GM21825 (cell line): ENCODE measurements around the gene SEC16B.
"Not testable (repeated sequence)": the region's sequence is repeated elsewhere in the genome, so short reads cannot be mapped to it uniquely, and the experiment has no call there.

ENCODE experiments used
- ATAC-seq: cut with Tn5 transposase; IDR thresholded peaks from one replicate; pipeline ENCODE4 v1.9.1; 2021; ENCODE audit warnings: mild to moderate bottlenecking, moderate library complexity; ENCODE audit not compliant: unreplicated experiment

SEC16B gene, protein sequence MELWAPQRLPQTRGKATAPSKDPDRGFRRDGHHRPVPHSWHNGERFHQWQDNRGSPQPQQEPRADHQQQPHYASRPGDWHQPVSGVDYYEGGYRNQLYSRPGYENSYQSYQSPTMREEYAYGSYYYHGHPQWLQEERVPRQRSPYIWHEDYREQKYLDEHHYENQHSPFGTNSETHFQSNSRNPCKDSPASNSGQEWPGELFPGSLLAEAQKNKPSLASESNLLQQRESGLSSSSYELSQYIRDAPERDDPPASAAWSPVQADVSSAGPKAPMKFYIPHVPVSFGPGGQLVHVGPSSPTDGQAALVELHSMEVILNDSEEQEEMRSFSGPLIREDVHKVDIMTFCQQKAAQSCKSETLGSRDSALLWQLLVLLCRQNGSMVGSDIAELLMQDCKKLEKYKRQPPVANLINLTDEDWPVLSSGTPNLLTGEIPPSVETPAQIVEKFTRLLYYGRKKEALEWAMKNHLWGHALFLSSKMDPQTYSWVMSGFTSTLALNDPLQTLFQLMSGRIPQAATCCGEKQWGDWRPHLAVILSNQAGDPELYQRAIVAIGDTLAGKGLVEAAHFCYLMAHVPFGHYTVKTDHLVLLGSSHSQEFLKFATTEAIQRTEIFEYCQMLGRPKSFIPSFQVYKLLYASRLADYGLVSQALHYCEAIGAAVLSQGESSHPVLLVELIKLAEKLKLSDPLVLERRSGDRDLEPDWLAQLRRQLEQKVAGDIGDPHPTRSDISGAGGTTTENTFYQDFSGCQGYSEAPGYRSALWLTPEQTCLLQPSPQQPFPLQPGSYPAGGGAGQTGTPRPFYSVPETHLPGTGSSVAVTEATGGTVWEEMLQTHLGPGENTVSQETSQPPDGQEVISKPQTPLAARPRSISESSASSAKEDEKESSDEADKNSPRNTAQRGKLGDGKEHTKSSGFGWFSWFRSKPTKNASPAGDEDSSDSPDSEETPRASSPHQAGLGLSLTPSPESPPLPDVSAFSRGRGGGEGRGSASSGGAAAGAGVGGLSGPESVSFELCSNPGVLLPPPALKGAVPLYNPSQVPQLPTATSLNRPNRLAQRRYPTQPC

DNA sequence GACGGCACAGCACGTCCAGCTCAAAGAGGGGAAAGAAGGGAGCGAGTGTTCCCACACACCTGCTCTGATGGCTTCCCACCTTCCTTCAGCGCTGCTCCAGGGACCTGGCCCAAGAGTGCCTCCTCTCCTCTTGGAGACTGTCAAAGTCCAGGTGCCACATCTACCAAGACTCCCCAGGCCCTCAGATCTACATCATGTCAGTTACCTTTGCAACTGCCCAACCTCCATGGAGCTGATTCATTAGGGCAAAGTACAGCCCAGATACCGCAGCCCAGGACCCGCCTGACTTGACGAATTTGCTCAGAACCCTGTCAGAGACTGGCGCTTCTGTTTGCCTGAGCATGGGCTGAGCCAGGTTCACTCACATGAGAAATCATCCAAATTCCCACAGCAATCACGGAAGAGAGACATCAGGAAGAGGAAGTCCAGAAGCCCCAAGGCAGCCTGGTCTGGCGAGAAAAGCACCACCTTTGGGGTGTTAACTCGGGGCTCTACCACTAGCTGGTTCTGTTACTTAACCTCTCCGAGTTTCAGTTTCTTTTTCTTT lies at the start of gene SEC16B:
TSS of gene SEC16B (minus strand) at position 234 of the 547 bp plus-strand sequence. CDS start 2,077 bp downstream, outside the sequence.
- no peak for ATAC-seq

DNA sequence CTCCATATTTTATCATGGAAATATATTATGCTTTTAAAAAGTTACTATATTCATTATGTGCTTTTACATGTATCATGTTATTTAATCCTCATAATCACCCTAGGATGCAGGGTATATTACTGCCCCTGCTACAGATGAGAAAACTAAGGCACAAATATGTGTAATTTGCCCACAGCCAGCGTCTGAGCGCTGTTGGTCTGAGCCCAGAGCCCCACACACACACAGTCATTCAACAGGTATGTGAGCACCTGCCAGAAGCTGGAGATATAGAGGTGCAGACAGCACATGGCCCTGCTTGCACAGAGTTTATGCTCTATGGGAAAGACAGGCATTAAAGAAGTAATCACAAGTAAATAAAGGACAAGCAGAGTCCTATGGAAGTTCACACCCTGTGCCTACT lies 49.8 kb upstream of the SEC16B start:
- no peak for ATAC-seq

DNA sequence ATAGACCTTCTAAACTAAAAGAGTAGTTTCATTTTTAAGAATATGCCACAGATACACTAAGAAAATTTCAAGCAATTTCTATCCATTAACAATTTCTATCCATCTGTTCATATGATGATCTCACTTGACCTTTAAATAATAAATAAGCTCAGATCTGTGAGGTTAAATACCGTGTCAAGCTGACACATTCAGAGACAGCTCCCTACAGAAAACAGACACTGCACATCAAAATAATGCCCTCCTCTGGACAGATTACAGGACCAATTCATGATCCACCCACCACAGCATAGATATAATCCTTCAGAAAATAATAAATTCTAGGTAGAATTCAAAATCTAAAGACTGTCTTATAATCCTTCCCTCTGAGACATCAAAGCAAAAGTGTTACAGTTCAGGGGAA lies 49.4 kb upstream of the SEC16B start:
- ATAC-seq, result no peak

DNA sequence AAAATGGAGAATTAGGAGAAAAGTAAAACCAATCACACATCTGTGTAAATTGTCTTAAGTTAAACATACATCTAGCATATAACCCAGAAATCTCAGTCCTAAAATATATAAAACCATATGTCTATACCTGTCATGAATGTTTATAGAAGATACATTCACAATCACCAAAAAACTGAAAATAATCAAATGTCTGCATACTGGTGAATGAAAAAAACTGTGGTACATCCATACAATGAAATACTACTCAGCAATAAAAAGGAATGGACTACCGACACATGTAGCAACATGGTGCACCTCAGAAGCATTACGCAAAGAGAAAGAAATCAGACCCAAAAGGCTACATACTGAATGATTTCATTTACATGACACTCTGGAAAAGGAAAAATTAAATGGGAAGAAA lies 47.7 kb upstream of the SEC16B start:
- ATAC-seq, result no peak

DNA sequence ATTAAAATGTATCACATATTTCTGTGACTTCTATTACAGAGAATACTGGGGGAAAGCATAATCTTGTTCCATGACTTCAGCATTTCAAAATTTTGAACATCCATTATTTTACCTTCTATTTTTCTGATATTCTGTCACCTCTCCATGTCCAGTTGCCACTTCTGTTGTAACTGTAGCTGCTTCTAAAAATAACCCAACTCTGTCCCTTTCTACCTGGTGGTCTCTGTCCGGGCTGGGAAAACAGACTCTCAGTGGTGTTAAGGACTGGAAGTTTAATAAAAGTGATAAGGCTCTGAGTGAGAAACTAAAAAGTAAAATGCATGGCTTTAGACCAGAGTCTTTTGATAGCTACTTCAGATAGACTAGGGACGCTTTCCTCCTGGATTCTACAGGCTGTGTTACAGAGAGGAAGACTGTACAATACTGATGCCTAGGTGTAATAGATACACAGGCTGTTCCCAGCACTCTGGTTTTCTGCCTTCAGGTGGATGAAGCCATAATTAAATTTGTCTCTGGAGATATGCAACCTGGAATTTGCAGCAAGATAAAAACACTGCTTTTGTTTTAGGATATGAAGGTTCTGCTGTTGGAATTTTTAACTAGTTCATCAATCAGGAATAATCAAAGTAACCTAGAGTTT lies 42.1 kb upstream of the SEC16B start:
- no peak for ATAC-seq

DNA sequence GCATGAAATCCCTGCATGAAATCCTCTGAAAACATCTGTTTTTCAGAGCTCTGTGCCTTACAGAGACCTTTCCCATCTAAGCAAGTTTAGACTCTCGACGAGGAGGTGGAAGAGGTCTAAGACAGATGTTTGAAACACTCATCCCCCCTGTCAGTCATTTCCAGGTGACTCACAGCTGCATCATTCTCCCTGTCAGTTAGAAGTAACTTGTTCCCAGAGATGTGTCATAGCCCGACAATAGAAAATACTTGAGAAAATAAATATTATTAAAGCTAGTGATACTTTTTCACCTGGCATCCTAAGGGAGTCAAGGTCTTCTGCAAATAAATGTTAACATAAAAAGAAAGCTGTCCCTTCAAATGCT lies 41.6 kb upstream of the SEC16B start:
- ATAC-seq, result no peak

DNA sequence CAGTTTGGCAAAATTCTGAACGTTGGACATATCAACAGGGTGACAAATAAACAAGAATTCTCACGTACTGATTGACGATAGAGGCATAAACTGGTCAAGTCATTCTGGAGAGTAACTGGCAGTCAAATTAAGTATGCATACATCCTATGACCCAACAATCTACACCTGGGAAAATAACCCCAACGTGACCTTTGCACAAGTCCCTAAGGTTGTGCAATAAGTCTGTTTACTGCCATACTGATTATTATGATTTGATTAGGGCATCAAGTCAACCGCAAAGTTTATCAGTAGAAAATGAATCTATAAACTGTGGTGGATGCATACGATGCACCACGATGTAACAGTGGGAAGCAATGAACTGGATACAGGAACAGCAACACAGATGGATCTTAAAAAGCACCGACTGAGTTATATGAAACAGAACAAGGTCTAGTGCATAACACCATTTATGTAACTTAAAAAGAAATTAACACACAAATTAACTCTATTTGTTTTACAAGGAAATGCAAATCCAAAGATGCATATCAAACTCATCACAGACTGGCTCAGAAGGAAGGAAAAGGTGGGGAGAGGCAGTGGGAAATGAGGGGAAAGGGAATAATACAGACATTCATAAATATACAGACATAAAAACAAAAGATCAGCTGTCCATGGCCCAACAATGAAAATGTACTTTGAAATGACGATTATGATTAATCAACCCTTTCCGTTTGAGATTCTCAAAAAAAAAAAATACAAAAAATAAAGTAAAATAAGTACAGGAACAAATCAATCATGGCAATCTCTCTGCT lies 41.0 kb upstream of the SEC16B start:
- no peak for ATAC-seq

DNA sequence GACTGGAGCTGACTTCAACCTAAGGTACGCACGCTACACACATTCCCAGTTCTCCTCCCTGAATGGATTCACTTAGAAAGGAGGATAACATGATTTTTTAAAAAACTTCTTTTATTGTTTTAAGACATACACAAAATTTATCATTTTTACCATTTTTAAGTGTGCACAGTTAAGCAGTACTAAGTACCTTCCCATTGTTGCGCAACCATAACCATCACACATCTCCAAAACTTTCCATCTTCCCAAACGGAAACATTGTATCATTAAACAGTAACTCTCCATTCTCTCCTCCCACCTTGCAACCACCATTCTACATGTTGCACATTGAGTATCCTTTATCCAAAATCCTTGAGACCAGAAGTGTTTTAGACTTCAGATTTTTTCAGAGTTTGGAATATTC lies 36.2 kb upstream of the SEC16B start:
- no peak for ATAC-seq

DNA sequence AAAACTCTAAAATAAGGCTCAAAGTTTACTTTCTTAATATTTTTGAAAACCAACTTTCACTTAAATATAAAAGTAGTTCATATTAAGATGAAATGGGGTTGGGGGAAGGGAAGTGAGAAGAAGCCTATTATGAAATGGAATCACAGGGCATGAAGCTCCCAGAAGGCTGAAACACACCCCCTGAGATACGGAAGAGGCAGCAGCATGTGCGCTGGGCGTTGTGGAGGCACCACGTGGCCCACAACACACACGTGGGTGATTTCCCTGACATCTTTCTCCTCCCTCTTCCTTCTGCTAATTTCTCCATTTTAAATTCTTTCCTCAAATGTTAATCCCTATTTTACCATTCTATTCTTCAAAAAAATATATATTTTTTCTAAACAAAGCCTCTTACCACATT lies 35.6 kb upstream of the SEC16B start:
- ATAC-seq, result no peak

DNA sequence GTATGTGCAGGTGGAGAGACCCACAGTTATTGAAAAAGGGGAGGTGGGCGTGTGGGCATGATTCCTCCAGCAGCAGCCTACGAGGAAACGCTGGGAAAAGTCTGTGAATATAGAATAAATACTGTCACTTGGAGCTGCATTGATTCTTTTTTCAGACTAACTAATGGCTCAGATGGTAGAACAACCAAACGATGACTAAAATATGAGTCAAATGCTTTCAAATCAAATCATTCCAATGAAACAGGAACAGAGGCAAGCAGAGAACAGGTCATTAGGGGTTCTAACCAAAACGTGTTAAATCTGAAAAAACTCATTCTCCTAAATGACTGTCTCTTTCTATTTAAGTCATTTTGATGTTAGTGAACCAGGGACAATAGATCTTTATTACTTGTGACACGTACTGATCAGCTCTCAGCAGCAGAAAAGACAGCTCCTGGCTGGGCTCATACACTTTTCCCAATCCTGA lies 35.1 kb upstream of the SEC16B start:
- no peak for ATAC-seq

DNA sequence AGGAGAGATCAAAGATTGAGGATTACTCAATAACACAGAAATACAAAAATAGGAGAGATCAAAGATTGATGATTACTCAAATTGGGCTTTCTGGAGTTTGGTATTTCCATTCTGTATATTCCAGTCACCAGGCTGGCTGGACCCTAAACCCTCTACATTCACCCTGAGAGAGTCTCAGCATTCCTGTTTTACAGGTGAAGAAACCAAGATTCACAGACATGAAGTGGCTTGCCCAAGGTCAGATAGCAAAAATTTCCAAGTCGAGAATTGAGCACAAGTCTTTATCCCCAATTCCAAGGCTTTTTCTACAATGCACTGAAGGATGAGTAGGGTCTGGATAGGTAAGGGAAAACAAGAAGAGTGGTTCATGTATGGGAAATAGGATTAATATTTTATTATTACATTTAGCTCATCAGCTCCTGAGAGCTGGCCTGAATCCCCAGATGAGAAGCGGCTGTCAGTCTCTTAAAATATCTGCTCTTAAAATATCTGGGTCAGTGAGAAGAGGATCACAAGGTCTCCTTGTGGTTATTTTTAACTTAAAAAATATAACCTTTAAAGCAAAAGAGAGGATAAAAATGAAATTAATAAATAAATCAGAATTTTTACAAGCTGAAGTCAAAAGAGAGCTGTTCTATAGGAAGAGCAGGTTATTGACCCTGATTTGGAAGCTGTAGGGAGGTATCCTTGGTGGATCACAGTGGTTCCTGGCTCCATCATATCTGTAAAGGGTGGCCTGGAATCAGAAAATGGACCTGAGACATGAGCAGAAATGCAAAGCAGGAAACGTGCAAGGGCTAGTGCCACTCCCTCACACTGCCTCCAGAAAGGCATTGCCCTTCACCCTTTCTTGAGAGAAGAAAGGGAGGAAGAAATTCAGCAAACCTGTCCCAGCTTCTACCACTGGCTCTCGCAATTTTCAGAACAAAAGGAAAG lies 29.1 kb upstream of the SEC16B start:
- ATAC-seq, result no peak

DNA sequence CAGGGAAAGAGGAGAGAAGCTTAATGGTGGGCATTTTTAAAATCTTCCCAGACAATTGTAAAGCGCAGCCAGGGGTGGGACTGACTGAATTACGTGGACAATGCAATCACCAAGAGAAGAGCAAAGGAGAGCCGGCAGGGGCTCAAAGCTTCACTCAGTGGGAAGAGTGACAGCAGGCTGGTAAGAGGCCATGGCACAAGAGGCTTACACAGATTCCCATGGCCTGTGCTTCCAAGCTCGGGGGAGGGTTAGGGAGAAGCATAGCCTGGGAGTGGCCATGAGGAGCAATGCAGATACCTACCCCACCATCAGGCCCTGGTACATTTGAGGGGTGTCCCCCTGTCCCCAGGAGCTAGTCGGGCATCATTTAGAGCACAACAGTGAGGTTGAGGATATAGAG lies 27.1 kb upstream of the SEC16B start:
- no peak for ATAC-seq

DNA sequence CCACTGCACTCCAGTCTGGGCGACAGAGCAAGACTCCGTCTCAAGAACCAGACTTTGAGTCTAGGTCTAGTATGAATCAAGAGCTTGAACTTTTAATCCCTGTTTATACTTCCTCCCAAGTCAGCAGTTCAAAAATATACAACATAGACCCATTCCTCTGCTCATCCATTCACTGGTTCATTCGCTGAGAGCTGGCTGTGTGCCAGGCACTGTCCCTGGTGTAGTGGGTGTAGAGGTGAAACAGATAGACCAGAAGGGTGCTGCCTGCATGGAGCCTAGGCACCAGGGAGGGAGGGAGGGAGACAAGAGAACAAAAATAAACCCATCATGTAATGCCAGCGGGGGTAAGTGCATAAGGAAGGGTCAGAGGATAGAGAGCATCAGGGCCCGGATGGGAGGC lies 25.5 kb upstream of the SEC16B start:
- ATAC-seq, result no peak

DNA sequence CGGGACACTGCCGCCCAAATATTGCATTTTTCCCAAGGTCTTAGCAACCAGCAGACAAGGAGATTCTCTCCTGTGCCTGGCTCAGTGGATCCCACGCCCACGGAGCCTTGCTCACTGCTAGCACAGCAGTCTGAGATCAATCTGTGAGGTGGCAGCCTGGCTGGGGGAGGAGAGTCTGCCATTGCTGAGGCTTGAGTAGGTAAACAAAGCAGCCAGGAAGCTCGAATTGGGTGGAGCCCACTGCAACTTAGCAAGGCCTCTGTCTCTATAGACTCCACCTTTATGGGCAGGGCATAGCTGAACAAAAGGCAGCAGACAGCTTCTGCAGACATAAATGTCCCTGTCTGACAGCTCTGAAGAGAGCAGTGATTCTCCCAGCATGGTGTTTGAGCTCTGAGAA lies 16.4 kb upstream of the SEC16B start:
- ATAC-seq, result not testable (repeated sequence)

DNA sequence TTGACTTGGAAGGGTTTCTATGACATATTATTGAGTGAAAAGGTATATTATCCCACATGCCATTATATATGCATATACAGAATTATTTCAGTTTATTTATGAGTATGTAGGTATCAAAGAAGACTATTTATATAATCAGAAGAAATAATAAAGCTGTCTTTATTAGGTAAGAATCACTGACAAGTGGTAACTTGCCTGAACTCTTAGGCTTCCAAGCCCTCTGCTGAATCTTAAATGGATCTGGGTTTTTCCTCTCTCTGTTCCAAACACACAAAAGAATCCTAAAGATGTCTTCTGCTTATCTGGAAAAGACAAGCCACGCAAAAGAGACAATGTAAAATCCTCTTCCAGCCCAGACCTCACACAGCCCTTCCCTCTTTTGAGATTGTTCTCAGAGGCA lies 14.9 kb upstream of the SEC16B start:
- ATAC-seq, result no peak

DNA sequence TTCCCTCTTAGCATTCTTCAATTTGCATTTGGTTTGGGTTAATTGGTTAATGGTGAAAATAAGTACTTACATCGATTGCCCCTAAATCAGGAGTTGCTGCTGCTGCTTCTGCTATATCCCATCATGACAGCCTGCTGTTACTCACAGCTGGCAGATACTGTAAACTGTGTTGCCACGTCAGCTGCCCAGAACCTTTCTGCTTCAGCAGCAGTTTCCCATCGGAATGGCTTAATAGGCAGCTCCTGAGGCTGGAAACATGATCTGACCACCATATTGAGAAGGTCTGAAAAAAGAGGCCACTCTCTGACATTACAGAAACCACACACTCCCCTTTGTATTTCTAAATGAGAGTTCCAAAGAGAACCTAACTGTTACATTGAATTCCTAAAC lies 14.3 kb upstream of the SEC16B start:
- ATAC-seq, result no peak

DNA sequence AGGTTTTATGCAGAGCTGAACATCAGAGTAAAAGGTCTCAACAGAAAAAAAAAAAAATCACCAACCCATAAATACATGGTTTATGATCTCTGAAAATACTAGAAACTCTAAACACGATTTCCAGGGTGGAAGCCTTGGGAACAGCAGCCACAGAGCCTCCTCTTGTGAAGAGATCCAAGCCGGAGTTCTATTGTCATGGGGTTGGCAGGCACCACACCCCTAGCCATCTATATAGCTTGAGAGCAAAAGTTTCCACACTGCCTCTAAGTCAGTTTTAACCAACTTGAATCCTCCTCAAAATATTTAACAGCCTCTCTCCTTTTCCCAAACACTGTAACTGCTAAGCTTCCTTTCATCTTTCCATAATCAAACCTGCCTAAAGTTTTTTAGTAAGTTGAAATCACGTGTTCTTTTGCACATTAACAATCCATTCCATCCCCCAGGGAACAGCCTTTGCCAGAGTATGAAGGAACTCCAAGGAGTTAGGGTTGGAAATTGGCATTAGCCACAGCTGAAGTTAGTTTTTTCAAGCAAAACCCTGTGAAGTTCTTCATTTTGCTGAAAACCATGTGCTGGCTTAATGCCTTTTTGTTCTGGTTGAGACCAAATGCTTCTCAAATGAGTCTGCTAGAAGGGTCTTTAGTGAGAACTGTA lies 13.8 kb upstream of the SEC16B start:
- no peak for ATAC-seq

DNA sequence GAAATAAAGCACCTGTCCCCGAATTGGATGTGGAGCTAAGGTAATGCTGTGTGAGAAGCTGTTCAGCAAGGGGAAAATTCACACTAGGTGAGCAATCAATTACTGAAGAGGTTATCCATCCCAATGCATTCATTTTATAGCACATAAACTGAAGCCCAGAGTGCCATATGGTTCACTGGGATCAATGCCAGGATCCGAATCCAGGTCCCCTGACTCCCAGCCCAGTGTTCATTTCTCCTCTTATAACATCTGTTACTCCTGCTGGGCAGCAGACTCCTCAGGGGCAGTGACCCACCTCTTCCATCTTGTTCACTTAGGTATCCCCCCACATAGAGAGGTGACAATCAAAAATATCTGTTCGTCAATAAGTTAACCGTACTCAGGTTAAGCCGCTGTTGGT lies 13.2 kb upstream of the SEC16B start:
- no peak for ATAC-seq

DNA sequence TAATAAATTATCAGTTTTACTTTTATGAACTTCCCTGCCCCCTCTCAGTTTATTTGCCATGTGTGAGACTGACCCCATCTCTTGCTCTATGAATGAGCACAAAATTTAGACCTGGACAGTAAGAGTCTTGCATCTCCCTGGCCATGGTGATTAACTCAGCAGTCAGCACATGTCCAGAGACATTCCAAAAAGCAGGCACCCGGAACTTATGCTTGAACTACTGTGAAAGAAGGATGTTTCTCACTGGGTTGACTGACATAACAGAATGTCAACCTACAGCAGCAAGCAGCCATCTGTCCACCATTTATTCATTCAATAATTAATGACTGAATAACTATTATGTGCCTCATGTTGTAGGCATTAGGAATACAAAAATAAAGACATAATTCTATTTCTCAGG lies 11.3 kb upstream of the SEC16B start:
- ATAC-seq, result no peak
